PC-3 (cell line): ENCODE data around the gene DHODH. TPM values are rescaled to one million over a fixed set of nuclear protein-coding genes. Genes with fewer than 3 reads are reported as not detected.
A peak's percentile ranks its signal among the peaks of the same experiment; 100 is the strongest.

Experiments
- ATAC-seq: fragments of 200-7000 bp; cut with Tn5 transposase; 2 replicates; pipeline ENCODE4 v1.9.1; 2020; ENCODE audit warnings: mild to moderate bottlenecking, moderate library complexity
- BruUV-seq: library from RNA; stranded (reverse); fragments of 400-500 nt; replicated peaks from 2 replicates; lab custom pipeline; 2021; lab: Mats Ljungman, UMichigan
- CTCF ChIA-PET: fragments of 300-600 bp; sonication (Branson Sonifier 250); formaldehyde crosslinking; loops from one replicate; lab custom pipeline; 2022; ENCODE audit warnings: antibody characterized with exemption; lab: Charles Lee
- POLR2A ChIA-PET: fragments of 300-600 bp; sonication (Branson Sonifier 250); formaldehyde crosslinking; loops from one replicate; lab custom pipeline; 2022; ENCODE audit warnings: antibody characterized with exemption; ENCODE audit not compliant: unreplicated experiment; lab: Charles Lee
- DNase-seq: peaks from one replicate; pipeline ENCODE4 v3.0.0-alpha.2; 2015
- H2AFZ ChIP-seq: fragments of 300-600 bp; sonication (generic); 2 replicates; pipeline ENCODE4 v1.6.0; 2016; ENCODE audit warnings: antibody characterized with exemption, low read length
- H3F3A ChIP-seq: fragments of 300-600 bp; sonication (generic); one replicate; pipeline ENCODE4 v1.6.0; 2017; ENCODE audit warnings: antibody characterized with exemption, low read length, control low read depth, mild to moderate bottlenecking; ENCODE audit not compliant: unreplicated experiment
- H3K27ac ChIP-seq: fragments of 300-600 bp; sonication (generic); 2 replicates; pipeline ENCODE4 v1.5.1; 2016; ENCODE audit warnings: mild to moderate bottlenecking, low read length
- H3K27me3 ChIP-seq: fragments of 300-600 bp; sonication (generic); 2 replicates; pipeline ENCODE4 v1.6.1; 2016; ENCODE audit warnings: low read length, mixed read lengths
- H3K36me3 ChIP-seq: fragments of 300-600 bp; sonication (generic); 2 replicates; pipeline ENCODE4 v1.6.1; 2016; ENCODE audit warnings: low read depth, mixed run types, low read length, mixed read lengths
- H3K4me1 ChIP-seq: fragments of 300-600 bp; sonication (generic); 2 replicates; pipeline ENCODE4 v1.5.1; 2016; ENCODE audit warnings: low read length; ENCODE audit not compliant: insufficient read depth
- H3K4me2 ChIP-seq: fragments of 300-600 bp; sonication (generic); 2 replicates; pipeline ENCODE4 v1.6.0; 2016; ENCODE audit warnings: low read length
- H3K4me3 ChIP-seq: fragments of 300-600 bp; sonication (generic); 2 replicates; pipeline ENCODE4 v1.5.1; 2016; ENCODE audit warnings: mild to moderate bottlenecking, low read length, mixed read lengths
- H3K79me2 ChIP-seq: fragments of 300-600 bp; sonication (generic); 2 replicates; pipeline ENCODE4 v1.6.1; 2017; ENCODE audit warnings: low read length, mixed read lengths
- H3K9ac ChIP-seq: fragments of 300-600 bp; sonication (generic); 2 replicates; pipeline ENCODE4 v1.6.0; 2016; ENCODE audit warnings: mild to moderate bottlenecking, low read length
- H3K9me2 ChIP-seq: fragments of 300-600 bp; sonication (generic); replicated peaks from 2 replicates; pipeline ENCODE4 v1.6.1; 2016; ENCODE audit warnings: mixed run types, low read length, mixed read lengths
- H3K9me3 ChIP-seq: fragments of 300-600 bp; sonication (generic); 2 replicates; pipeline ENCODE4 v1.6.1; 2016; ENCODE audit warnings: low read length, mixed read lengths
- H4K20me1 ChIP-seq: fragments of 300-600 bp; sonication (generic); 2 replicates; pipeline ENCODE4 v1.6.1; 2016; ENCODE audit warnings: low read length, mixed read lengths
- CTCF ChIP-seq: fragments of 300-600 bp; sonication (generic); conservative IDR thresholded peaks from 2 replicates; pipeline ENCODE4 v1.5.1; 2017; ENCODE audit warnings: antibody characterized with exemption, low read depth, mild to moderate bottlenecking, low read length
- EZH2 ChIP-seq: fragments of 300-600 bp; sonication (generic); IDR thresholded peaks from one replicate; pipeline ENCODE4 v1.6.1; 2017; ENCODE audit warnings: antibody characterized with exemption, mild to moderate bottlenecking, low read length; ENCODE audit not compliant: unreplicated experiment
- EZH2phosphoT487 ChIP-seq: fragments of 300-600 bp; sonication (generic); IDR thresholded peaks from 2 replicates; pipeline ENCODE4 v1.6.1; 2018; ENCODE audit warnings: mild to moderate bottlenecking, antibody characterized with exemption, low read length, borderline replicate concordance
- intact Hi-C: fragments of 100-400 bp; cut with micrococcal nuclease; formaldehyde crosslinking; loops from 2 replicates; pipeline ENCODE4 v1.9.0; 2023
- total RNA-seq: library from RNA; depleted of rRNA; stranded (reverse); fragments of >200 nt; gene quantifications from 2 replicates; pipeline ENCODE4 v1.2.3, GENCODE V29; 2014

The DHODH gene
- total RNA-seq, 1 experiment from 2014 or later, result 11.1 TPM

GRCh38 chr16:72022127-72022526 is 13.6 kb downstream of the DHODH start:
- no TSS peak for BruUV-seq
- no peak overlapping the region for H2AFZ ChIP-seq
- no peak overlapping the region for H3K27ac ChIP-seq
- no peak overlapping the region for H3K4me2 ChIP-seq
- H4K20me1 ChIP-seq, result no peaks in the 10 kb centered on the region
- H3K4me3 ChIP-seq, result no peak overlapping the region
- ATAC-seq, result no peak
- H3K27me3 ChIP-seq, result no peaks in the 10 kb centered on the region
- H3K36me3 ChIP-seq, result no peaks in the 10 kb centered on the region
- no peaks in the 10 kb centered on the region for H3K9me3 ChIP-seq
- H3K9ac ChIP-seq, result no peak overlapping the region
- H3K79me2 ChIP-seq, result no peaks in the 10 kb centered on the region
- H3K4me1 ChIP-seq, result no peaks in the 10 kb centered on the region
- no peaks in the 10 kb centered on the region for H3K9me2 ChIP-seq
- no peak for DNase-seq
- intact Hi-C loops, result no loop called here
- TF ChIP-seq EZH2phosphoT487 (no peak), CTCF (no peak), EZH2 (no peak)
- POLR2A ChIA-PET, result no interaction called here
- CTCF ChIA-PET, result no interaction called here
- no peaks in the 10 kb centered on the region for H3F3A ChIP-seq

GRCh38 chr16:72023962-72024361 is 15.4 kb downstream of the DHODH start:
- no peaks in the 10 kb centered on the region for H3K4me1 ChIP-seq
- no peaks in the 10 kb centered on the region for H3K36me3 ChIP-seq
- BruUV-seq, result no TSS peak
- no peaks in the 10 kb centered on the region for H3K79me2 ChIP-seq
- no peaks in the 10 kb centered on the region for H3K9me2 ChIP-seq
- TF ChIP-seq EZH2phosphoT487, result no peak
- no peak for TF ChIP-seq CTCF
- TF ChIP-seq EZH2, result no peak
- no peak overlapping the region for H3K4me3 ChIP-seq
- H3F3A ChIP-seq, result no peaks in the 10 kb centered on the region
- H2AFZ ChIP-seq, result no peak overlapping the region
- H3K9me3 ChIP-seq, result no peaks in the 10 kb centered on the region
- H3K27me3 ChIP-seq, result no peaks in the 10 kb centered on the region
- intact Hi-C loops, result no loop called here
- no peaks in the 10 kb centered on the region for H4K20me1 ChIP-seq
- no peak overlapping the region for H3K27ac ChIP-seq
- ChIA-PET POLR2A (no interaction called here), CTCF (no interaction called here)
- H3K9ac ChIP-seq, result no peak overlapping the region
- no peak overlapping the region for H3K4me2 ChIP-seq
- DNase-seq (no peak), ATAC-seq (no peak)

- CTCF ChIA-PET, result no interaction called here
- Histone ChIP-seq H3K9me3 (no peaks in the 10 kb centered on the region), H3K79me2 (no peaks in the 10 kb centered on the region), H3K4me2 (no peak overlapping the region), H3K4me3 (no peak overlapping the region), H3K27ac (no peak overlapping the region), H3F3A (no peaks in the 10 kb centered on the region), H4K20me1 (no peaks in the 10 kb centered on the region), H3K27me3 (no peaks in the 10 kb centered on the region), H3K9me2 (no peaks in the 10 kb centered on the region), H3K4me1 (no peaks in the 10 kb centered on the region), H3K36me3 (no peaks in the 10 kb centered on the region), H2AFZ (no peak overlapping the region), H3K9ac (no peak overlapping the region)
- BruUV-seq, result no TSS peak
- DNase-seq, result peak; percentile 3
- peak; percentile 85 for ATAC-seq
- TF ChIP-seq EZH2 (no peak), CTCF (no peak), EZH2phosphoT487 (no peak)
- intact Hi-C loops, result no loop called here
- POLR2A ChIA-PET, result no interaction called here
Observed at GRCh38 chr16:72024862-72025382, 16.4 kb downstream of the DHODH start.
